Measurements from ENCODE around the gene NFATC2.

NFATC2 gene

GRCh38 chr20:51430198-51430950, 112.1 kb downstream of the NFATC2 start:
- TF ChIP-seq CTCF (IDR thresholded peaks at IDR 0.05; ENCODE audit: low read depth, low read length): no peak
- DNase-seq (ENCODE audit: low read depth in 2 of 2): no peak

DNA sequence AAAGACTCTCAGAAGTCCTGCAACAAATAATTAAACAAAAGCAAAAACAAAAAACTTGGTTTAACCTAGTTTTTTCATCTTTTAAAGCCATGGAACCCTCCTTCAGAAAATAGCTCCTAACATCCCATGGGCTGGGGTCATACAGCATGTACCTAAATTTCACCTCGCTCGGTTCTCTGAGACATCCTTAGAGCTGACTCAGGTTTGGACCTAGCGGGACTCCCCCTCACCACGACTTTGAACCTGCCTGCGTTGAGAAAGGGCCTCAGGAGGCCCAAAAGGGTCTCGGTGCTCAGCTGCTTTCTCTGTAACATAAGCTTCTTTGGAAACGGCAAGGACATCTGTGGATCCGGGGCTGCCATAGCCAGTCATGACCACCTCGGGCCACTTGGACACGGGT, 112.8 kb downstream of the NFATC2 start:
- no peak for TF ChIP-seq CTCF (IDR thresholded peaks at IDR 0.05; ENCODE audit: low read depth, low read length)
- no peak for DNase-seq (ENCODE audit: low read depth in 2 of 2)
- H3K4me3 ChIP-seq (replicated peaks in 1 of 2; ENCODE audit: low read depth in 2 of 2, low read length in 2 of 2): no peak overlapping the region

More at GRCh38 chr20:51430198-51430950, 112.1 kb downstream of the NFATC2 start:
- no peak overlapping the region for H3K4me3 ChIP-seq (replicated peaks in 1 of 2; ENCODE audit: low read depth in 2 of 2, low read length in 2 of 2)

- H3K4me3 ChIP-seq (replicated peaks in 1 of 2; ENCODE audit: low read depth in 2 of 2, low read length in 2 of 2): no peak overlapping the region
- no peak for DNase-seq (ENCODE audit: low read depth in 2 of 2)
- no peak for TF ChIP-seq CTCF (IDR thresholded peaks at IDR 0.05; ENCODE audit: low read depth, low read length)
These were observed 113.4 kb downstream of the NFATC2 start for GRCh38 chr20:51429144-51429482.

DNA sequence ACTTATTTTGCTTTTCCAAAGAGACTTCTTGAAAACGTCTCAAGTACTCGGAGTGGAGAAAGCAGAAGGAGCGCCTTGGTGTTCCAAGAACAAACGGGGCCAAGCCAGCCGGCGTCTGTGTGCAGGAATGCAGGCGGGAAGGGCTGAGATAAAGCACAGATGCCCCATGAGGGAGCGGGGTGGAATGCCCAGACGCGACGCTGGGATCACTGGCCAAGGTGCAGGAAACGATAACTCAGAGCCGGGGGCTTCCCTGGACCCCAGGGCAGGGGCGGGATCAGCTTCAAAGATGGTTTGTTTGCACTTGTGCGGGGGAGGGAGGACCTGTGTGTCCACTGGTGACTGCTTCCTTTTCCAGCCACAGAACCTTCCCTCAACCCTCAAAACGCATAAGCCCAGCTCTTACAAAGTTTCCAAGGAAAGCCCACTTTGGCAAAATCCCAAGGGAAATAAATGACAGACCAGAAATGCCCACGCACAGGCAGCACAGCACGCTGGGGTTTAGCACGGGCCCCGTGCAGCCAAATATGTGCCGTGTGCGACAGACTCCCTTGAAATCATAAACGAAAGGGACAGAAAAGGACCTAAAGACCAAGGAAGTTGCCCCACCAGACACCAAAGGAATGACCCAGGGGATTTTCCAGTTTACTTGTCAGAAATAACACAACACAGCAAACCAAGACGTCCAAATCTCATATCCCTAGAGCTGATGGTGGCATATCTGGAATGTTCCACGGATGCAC, 113.9 kb downstream of the NFATC2 start:
- TF ChIP-seq CTCF (IDR thresholded peaks at IDR 0.05; ENCODE audit: low read depth, low read length): no peak
- DNase-seq (ENCODE audit: low read depth in 2 of 2): peak; percentile 37 to 74

GRCh38 chr20:51427651-51428291, 114.7 kb downstream of the NFATC2 start:
- DNase-seq (ENCODE audit: low read depth in 2 of 2): no peak
- no peak for TF ChIP-seq CTCF (IDR thresholded peaks at IDR 0.05; ENCODE audit: low read depth, low read length)
- no peak overlapping the region for H3K4me3 ChIP-seq (replicated peaks in 1 of 2; ENCODE audit: low read depth in 2 of 2, low read length in 2 of 2)

More for the DNA sequence above, 113.9 kb downstream of the NFATC2 start:
- no peak overlapping the region for H3K4me3 ChIP-seq (replicated peaks in 1 of 2; ENCODE audit: low read depth in 2 of 2, low read length in 2 of 2)

DNA sequence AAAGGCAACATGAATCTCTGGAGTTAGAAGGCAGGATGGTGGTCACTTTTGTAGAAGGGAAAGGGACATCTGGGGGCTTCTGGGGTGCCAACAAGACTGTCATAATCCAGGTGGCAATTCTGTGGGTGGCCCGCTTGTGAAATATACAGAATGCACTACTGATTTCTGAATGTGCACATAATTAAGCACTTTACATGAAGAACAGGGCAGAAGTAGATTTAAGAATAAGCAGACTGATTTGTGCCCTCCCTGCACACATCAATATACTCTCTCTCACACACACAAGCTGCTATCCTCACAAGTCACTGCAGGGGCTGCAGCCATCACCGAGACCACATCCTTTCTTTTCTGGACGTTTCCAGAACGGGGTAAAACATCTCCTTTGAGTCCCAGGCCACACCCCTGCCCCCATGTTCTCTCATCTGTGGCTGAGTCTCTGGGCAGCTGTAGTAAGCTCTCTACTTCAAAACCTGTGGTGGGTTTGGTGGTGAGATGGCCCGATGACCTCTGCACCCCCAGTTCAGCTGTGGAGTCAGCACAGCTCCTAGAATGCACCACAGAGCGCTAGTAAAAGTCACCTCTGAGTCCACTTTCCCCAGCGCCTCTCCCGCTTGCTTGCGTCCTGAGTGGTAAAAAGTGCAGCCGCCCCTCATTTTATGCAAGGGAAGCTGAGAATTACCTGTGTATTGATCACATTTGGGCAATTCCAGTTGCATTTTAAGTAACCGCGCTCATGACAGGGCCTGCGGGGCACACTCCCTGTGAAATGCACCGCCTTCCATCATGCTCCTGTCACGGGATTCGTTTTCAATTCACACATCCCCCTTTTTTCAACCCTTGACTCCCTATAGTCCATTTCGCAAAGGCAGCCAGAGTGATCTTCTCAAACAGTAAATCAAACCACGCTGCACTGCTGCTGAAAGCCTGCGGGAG, 115.5 kb downstream of the NFATC2 start:
- no peak for TF ChIP-seq CTCF (IDR thresholded peaks at IDR 0.05; ENCODE audit: low read depth, low read length)
- DNase-seq (ENCODE audit: low read depth in 2 of 2): no peak
- H3K4me3 ChIP-seq (replicated peaks in 1 of 2; ENCODE audit: low read depth in 2 of 2, low read length in 2 of 2): no peak overlapping the region

Data from cardiac fibroblast (primary cell).